Fibroblast of lung (primary cell): ENCODE measurements around the gene OTUB2.

Source experiments
- CTCF ChIP-seq, 2 donors: IDR thresholded peaks in 1 of 2; conservative IDR thresholded peaks in 1 of 2; 1 replicate in 1 of 2; 2 replicates in 1 of 2; pipeline ENCODE4 v1.5.1; 2011 to 2012; ENCODE audit warnings: low read length in 2 of 2, control low read depth in 1 of 2, inconsistent platforms in 1 of 2, low read depth in 1 of 2, mild to moderate bottlenecking in 1 of 2
- EZH2 ChIP-seq: IDR thresholded peaks from 2 replicates; pipeline ENCODE4 v1.5.1; 2012; ENCODE audit warnings: low read length, control low read depth, mild to moderate bottlenecking; ENCODE audit errors: missing control alignments

- TF ChIP-seq EZH2: no peak
- no peak for TF ChIP-seq CTCF (conservative IDR thresholded peaks at IDR 0.05 in 1 of 2, IDR thresholded peaks at IDR 0.05 in 1 of 2; ENCODE audit: low read depth in 1 of 2, low read length in 2 of 2)
These were observed 24.2 kb downstream of the OTUB2 start for GRCh38 chr14:94050231-94050880.
